GM23248 (cell line): ENCODE measurements around the gene USP51. TPM values are rescaled to one million over a fixed set of nuclear protein-coding genes. Genes with fewer than 3 reads are reported as not detected.
"Not testable (repeated sequence)": the region's sequence is repeated elsewhere in the genome, so short reads cannot be mapped to it uniquely, and the experiment has no call there.

ENCODE experiments used
- DNase-seq: peaks from one replicate; pipeline ENCODE4 v3.0.0-alpha.2; 2015
- H2AFZ ChIP-seq: fragments of 200-600 bp; sonication (generic); 2 replicates; pipeline ENCODE4 v1.6.1; 2016; ENCODE audit warnings: antibody characterized with exemption
- H3F3A ChIP-seq: fragments of 200-600 bp; sonication (generic); 2 replicates; pipeline ENCODE4 v1.6.1; 2016; ENCODE audit warnings: mild to moderate bottlenecking, antibody characterized with exemption, mixed run types; ENCODE audit not compliant: insufficient read depth
- H3K27ac ChIP-seq: fragments of 200-600 bp; sonication (generic); 2 replicates; pipeline ENCODE4 v1.5.1; 2016; ENCODE audit warnings: mild to moderate bottlenecking
- H3K27me3 ChIP-seq: fragments of 200-600 bp; sonication (generic); replicated peaks from 2 replicates; pipeline ENCODE4 v1.6.1; 2016; ENCODE audit warnings: mild to moderate bottlenecking; ENCODE audit not compliant: insufficient read depth
- H3K36me3 ChIP-seq: fragments of 200-600 bp; sonication (generic); 2 replicates; pipeline ENCODE4 v1.6.1; 2016; ENCODE audit warnings: low read depth, mild to moderate bottlenecking
- H3K4me1 ChIP-seq: fragments of 200-600 bp; sonication (generic); 2 replicates; pipeline ENCODE4 v1.6.1; 2016; ENCODE audit warnings: mild to moderate bottlenecking; ENCODE audit not compliant: insufficient read depth
- H3K4me2 ChIP-seq: fragments of 200-600 bp; sonication (generic); one replicate; pipeline ENCODE4 v1.6.1; 2016; ENCODE audit warnings: mild to moderate bottlenecking; ENCODE audit not compliant: unreplicated experiment
- H3K4me3 ChIP-seq: fragments of 200-600 bp; sonication (generic); 2 replicates; pipeline ENCODE4 v1.5.1; 2016; ENCODE audit warnings: mild to moderate bottlenecking
- H3K79me2 ChIP-seq: fragments of 200-600 bp; sonication (generic); 2 replicates; pipeline ENCODE4 v1.6.1; 2016; ENCODE audit warnings: mild to moderate bottlenecking; ENCODE audit not compliant: insufficient read depth
- H3K9ac ChIP-seq: fragments of 200-600 bp; sonication (generic); 2 replicates; pipeline ENCODE4 v1.6.1; 2016; ENCODE audit warnings: mild to moderate bottlenecking
- H3K9me2 ChIP-seq: fragments of 200-600 bp; sonication (generic); 2 replicates; pipeline ENCODE4 v1.6.1; 2016; ENCODE audit warnings: mixed run types, mild to moderate bottlenecking, moderate library complexity; ENCODE audit not compliant: insufficient read depth
- H3K9me3 ChIP-seq: fragments of 200-600 bp; sonication (generic); one replicate; pipeline ENCODE4 v1.6.1; 2017; ENCODE audit warnings: low read depth
- H4K20me1 ChIP-seq: fragments of 200-600 bp; sonication (generic); 2 replicates; pipeline ENCODE4 v1.6.0; 2016; ENCODE audit not compliant: insufficient read depth
- EZH2 ChIP-seq: fragments of 200-600 bp; sonication (generic); IDR thresholded peaks from 2 replicates; pipeline ENCODE4 v1.6.1; 2018; ENCODE audit warnings: antibody characterized with exemption, mild to moderate bottlenecking; ENCODE audit not compliant: insufficient read depth, poor library complexity, severe bottlenecking
- EZH2phosphoT487 ChIP-seq: fragments of 200-600 bp; sonication (generic); IDR thresholded peaks from 2 replicates; pipeline ENCODE4 v1.6.1; 2018; ENCODE audit warnings: antibody characterized with exemption, moderate library complexity, mild to moderate bottlenecking, low read depth; ENCODE audit not compliant: insufficient read depth
- WGBS, 2 experiments: methylation state at CpG; one replicate each; pipeline ENCODE4 v1.1.6; 2015 to 2017; ENCODE audit warnings: low lambda C conversion rate in 2 of 2, low coverage in 1 of 2; ENCODE audit errors: missing lambda C conversion rate in 2 of 2; 5-methylcytosine and 5-hydroxymethylcytosine counted together
- in situ Hi-C: fragments of 300-500 bp; cut with MboI; formaldehyde crosslinking; loops from 2 replicates; pipeline ENCODE4 v1.15.0; 2020
- polyA plus RNA-seq: library from polyadenylated mRNA; unstranded; fragments of >200 nt; fragmentation: Nextera tagmentation; extraction: Ambion mirVana; gene quantifications from 2 replicates; pipeline ENCODE4 v1.2.1, GENCODE V29; 2016
- total RNA-seq: library from RNA; depleted of rRNA; stranded (reverse); fragments of >200 nt; shearing (Covaris generic); gene quantifications from 2 replicates; pipeline ENCODE4 v1.2.3, GENCODE V29; 2014

USP51 gene
- total and polyA plus RNA-seq, 2 experiments from 2014 or later, result 0.48 to 1.1 TPM

GRCh38 chrX:55487143-55487542 lies 2.5 kb downstream of the USP51 start:
- no peak overlapping the region for H2AFZ ChIP-seq

DNA sequence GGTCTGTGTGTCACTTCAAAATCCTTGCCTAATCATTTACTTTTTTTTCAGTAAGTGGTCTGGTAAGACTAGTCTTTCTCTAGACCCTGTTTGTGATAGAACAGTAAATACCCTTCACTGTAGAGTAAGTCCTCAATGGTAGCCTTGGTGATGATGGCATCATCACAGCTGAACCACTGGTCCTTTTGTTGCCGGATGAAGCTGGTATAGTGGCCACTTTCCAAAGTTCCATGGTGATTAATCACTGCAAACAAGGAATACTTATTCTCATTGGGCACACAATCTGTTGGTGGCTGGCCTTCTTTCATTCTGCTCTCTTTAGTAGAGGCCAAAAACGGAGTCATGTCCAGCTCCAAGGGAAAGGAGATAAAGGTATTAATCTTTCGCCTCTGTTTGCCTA lies 2.9 kb downstream of the USP51 start:
- Histone ChIP-seq H3K9ac (no peak overlapping the region), H3K36me3 (no peaks in the 10 kb centered on the region), H3K27ac (no peak overlapping the region), H4K20me1 (no peaks in the 10 kb centered on the region), H3K79me2 (no peaks in the 10 kb centered on the region), H3F3A (no peaks in the 10 kb centered on the region), H3K27me3 (no peaks in the 10 kb centered on the region), H3K4me1 (no peaks in the 10 kb centered on the region), H3K9me2 (no peaks in the 10 kb centered on the region), H3K9me3 (no peaks in the 10 kb centered on the region), H2AFZ (no peak overlapping the region), H3K4me2 (no peak overlapping the region), H3K4me3 (no peak overlapping the region)
- DNase-seq, result peak; percentile 44
- 64 to 66% methylated on average over 3 of the region's 3 CpGs for WGBS, 2 experiments
- in situ Hi-C loops, result no loop called here
- TF ChIP-seq EZH2phosphoT487, result no peak
- no peak for TF ChIP-seq EZH2

More at GRCh38 chrX:55487143-55487542, 2.5 kb downstream of the USP51 start:
- H3K4me3 ChIP-seq, result no peak overlapping the region
- in situ Hi-C loops, result no loop called here
- H3K27me3 ChIP-seq, result no peaks in the 10 kb centered on the region
- H3F3A ChIP-seq, result no peaks in the 10 kb centered on the region
- no peaks in the 10 kb centered on the region for H3K9me3 ChIP-seq
- no peaks in the 10 kb centered on the region for H3K79me2 ChIP-seq
- no peaks in the 10 kb centered on the region for H3K9me2 ChIP-seq
- WGBS, 2 experiments, result 96 to 100% methylated on average over 2 of the region's 2 CpGs
- no peak for TF ChIP-seq EZH2phosphoT487
- no peak for TF ChIP-seq EZH2
- no peak for DNase-seq
- H3K4me1 ChIP-seq, result no peaks in the 10 kb centered on the region
- no peak overlapping the region for H3K27ac ChIP-seq
- no peak overlapping the region for H3K9ac ChIP-seq
- no peak overlapping the region for H3K4me2 ChIP-seq
- no peaks in the 10 kb centered on the region for H3K36me3 ChIP-seq
- no peaks in the 10 kb centered on the region for H4K20me1 ChIP-seq

- H3K4me3 ChIP-seq, result no peak overlapping the region
- in situ Hi-C loops, result no loop called here
Observed at GRCh38 chrX:55484948-55485347, 4.7 kb downstream of the USP51 start.

GRCh38 chrX:55480390-55481062 lies 9.1 kb downstream of the USP51 start:
- in situ Hi-C loops, result no loop called here
- DNase-seq, result no peak
- Histone ChIP-seq H3K27ac (no peak overlapping the region), H2AFZ (no peak overlapping the region), H3K9me2 (no peaks in the 10 kb centered on the region), H4K20me1 (no peaks in the 10 kb centered on the region), H3K36me3 (no peaks in the 10 kb centered on the region), H3K4me1 (no peaks in the 10 kb centered on the region), H3K4me2 (no peak overlapping the region), H3K4me3 (no peak overlapping the region), H3K9ac (no peak overlapping the region), H3K27me3 (no peaks in the 10 kb centered on the region), H3K79me2 (no peaks in the 10 kb centered on the region), H3K9me3 (no peaks in the 10 kb centered on the region), H3F3A (no peaks in the 10 kb centered on the region)
- TF ChIP-seq EZH2 (no peak), EZH2phosphoT487 (no peak)
- 23 to 30% methylated on average over 2 to 3 of the region's 3 CpGs for WGBS, 2 experiments

More at GRCh38 chrX:55484948-55485347, 4.7 kb downstream of the USP51 start:
- H3K79me2 ChIP-seq, result no peaks in the 10 kb centered on the region
- H4K20me1 ChIP-seq, result no peaks in the 10 kb centered on the region
- H3K9ac ChIP-seq, result no peak overlapping the region
- no peaks in the 10 kb centered on the region for H3K4me1 ChIP-seq
- no peak overlapping the region for H2AFZ ChIP-seq
- H3K9me3 ChIP-seq, result no peaks in the 10 kb centered on the region
- H3K9me2 ChIP-seq, result no peaks in the 10 kb centered on the region
- no peak for TF ChIP-seq EZH2
- TF ChIP-seq EZH2phosphoT487, result no peak
- no peaks in the 10 kb centered on the region for H3K36me3 ChIP-seq
- H3K27ac ChIP-seq, result no peak overlapping the region
- no peak for DNase-seq
- H3K4me2 ChIP-seq, result no peak overlapping the region
- no peaks in the 10 kb centered on the region for H3F3A ChIP-seq
- H3K27me3 ChIP-seq, result no peaks in the 10 kb centered on the region

- H3K27me3 ChIP-seq, DNase-seq, H3K4me1 ChIP-seq, H3F3A ChIP-seq, H3K9me3 ChIP-seq, H3K79me2 ChIP-seq, in situ Hi-C loops, H2AFZ ChIP-seq, H4K20me1 ChIP-seq, H3K4me3 ChIP-seq, H3K36me3 ChIP-seq, H3K9me2 ChIP-seq, H3K4me2 ChIP-seq, H3K27ac ChIP-seq, H3K9ac ChIP-seq: not testable (repeated sequence)
- 61 to 67% methylated on average over 3 of the region's 8 CpGs for WGBS, 2 experiments
Observed at GRCh38 chrX:55479956-55480355, 9.7 kb downstream of the USP51 start.

DNA sequence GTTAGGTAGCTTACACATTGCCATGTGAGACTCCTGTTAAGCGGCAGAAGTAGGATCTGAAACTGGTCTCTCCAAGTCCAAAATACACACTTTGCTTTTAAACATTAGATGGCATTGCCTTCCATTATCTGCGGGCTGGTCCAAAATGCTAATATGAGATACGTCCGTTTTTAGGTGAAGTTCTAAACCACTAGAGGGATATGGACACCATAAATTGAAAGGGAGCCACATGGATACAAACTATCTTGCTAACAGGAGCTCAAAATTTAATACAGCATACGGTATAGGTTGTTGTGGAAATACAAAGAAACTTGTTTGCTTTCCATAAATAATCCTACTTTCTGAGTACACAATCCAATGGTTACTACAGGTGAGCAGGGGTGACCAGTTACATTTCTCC lies 23.9 kb downstream of the USP51 start:
- H3K9me3 ChIP-seq, H3F3A ChIP-seq, H3K4me2 ChIP-seq, in situ Hi-C loops, H2AFZ ChIP-seq, H3K27ac ChIP-seq, DNase-seq, H3K4me1 ChIP-seq, H4K20me1 ChIP-seq, H3K79me2 ChIP-seq, H3K36me3 ChIP-seq, H3K9me2 ChIP-seq, H3K4me3 ChIP-seq, H3K9ac ChIP-seq, H3K27me3 ChIP-seq: not testable (repeated sequence)
- WGBS, 2 experiments, result no CpG with 5 or more reads among the region's 5 CpGs

DNA sequence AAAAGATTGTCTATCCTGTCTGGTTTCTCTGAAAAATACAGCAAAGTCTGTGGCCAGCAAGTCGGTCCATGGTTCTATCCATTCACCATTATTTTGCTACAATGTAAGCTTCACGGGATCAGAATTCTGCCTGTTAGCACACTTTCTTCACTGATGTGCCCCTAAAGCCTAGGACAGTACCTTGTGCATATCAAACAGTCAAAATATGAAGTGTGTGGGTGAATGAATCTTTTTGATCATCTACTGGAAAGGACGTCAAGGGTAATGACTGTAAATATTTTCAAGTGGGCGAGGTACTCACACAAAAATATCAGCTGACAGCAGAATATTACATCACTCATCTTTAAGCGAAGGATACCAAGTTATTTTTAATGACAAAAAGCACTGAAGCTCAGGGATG lies 24.5 kb downstream of the USP51 start:
- in situ Hi-C loops, DNase-seq, H3F3A ChIP-seq, H3K9me3 ChIP-seq, H3K4me2 ChIP-seq, H3K4me1 ChIP-seq, H3K27ac ChIP-seq, H3K9ac ChIP-seq, H3K27me3 ChIP-seq, H3K4me3 ChIP-seq, H3K36me3 ChIP-seq, H3K79me2 ChIP-seq, H3K9me2 ChIP-seq, H2AFZ ChIP-seq, H4K20me1 ChIP-seq: not testable (repeated sequence)
- WGBS, 2 experiments, result no CpG with 5 or more reads among the region's 5 CpGs
